VCaP (cell line): ENCODE results near the gene ZFP42.
"Not testable (repeated sequence)": the region's sequence is repeated elsewhere in the genome, so short reads cannot be mapped to it uniquely, and the experiment has no call there.

Experiments
- H3K27ac ChIP-seq: fragments of 450-650 bp; 2 replicates; pipeline ENCODE4 v1.5.1; 2017
- CTCF ChIP-seq: fragments of 450-650 bp; conservative IDR thresholded peaks from 2 replicates; pipeline ENCODE4 v1.5.1; 2017; ENCODE audit warnings: mild to moderate bottlenecking, moderate library complexity

ZFP42 gene

GRCh38 chr4:187992971-187993370 lies 2.6 kb upstream of the ZFP42 start:
- TF ChIP-seq CTCF: no peak
- H3K27ac ChIP-seq: no peak overlapping the region

- no peak overlapping the region for H3K27ac ChIP-seq
- TF ChIP-seq CTCF: no peak; the same call in 1 of the 2 replicates
Observed at GRCh38 chr4:187993827-187994226, 1.7 kb upstream of the ZFP42 start.

GRCh38 chr4:187996502-187997177 lies 1.1 kb downstream of the ZFP42 start:
- no peak overlapping the region for H3K27ac ChIP-seq
- no peak for TF ChIP-seq CTCF

GRCh38 chr4:187997991-187998390 lies 2.4 kb downstream of the ZFP42 start:
- not testable (repeated sequence) for H3K27ac ChIP-seq

- no peak overlapping the region for H3K27ac ChIP-seq
- TF ChIP-seq CTCF: no peak
Observed at GRCh38 chr4:187999406-187999932, 3.9 kb downstream of the ZFP42 start.

GRCh38 chr4:188002323-188002722 lies 6.8 kb downstream of the ZFP42 start:
- no peak for TF ChIP-seq CTCF
- no peak overlapping the region for H3K27ac ChIP-seq

- H3K27ac ChIP-seq: no peak overlapping the region
- TF ChIP-seq CTCF: no peak
Observed at GRCh38 chr4:188002751-188003150, 7.2 kb downstream of the ZFP42 start.

GRCh38 chr4:188005561-188005960 lies 10.0 kb downstream of the ZFP42 start:
- TF ChIP-seq CTCF: no peak

More at GRCh38 chr4:188005561-188005960, 10.0 kb downstream of the ZFP42 start:
- H3K27ac ChIP-seq: no peak overlapping the region
